GM18511 (cell line): Measurements from ENCODE around the gene MYCBP.
"Not testable (repeated sequence)": the region's sequence is repeated elsewhere in the genome, so short reads cannot be mapped to it uniquely, and the experiment has no call there.

ENCODE experiments used
- ATAC-seq: cut with Tn5 transposase; IDR thresholded peaks from one replicate; pipeline ENCODE4 v1.9.1; 2021; ENCODE audit warnings: mild to moderate bottlenecking, moderate library complexity; ENCODE audit not compliant: unreplicated experiment

Gene MYCBP

GRCh38 chr1:38873027-38873969, at the start of gene MYCBP:
Gene MYCBP, minus strand, starts transcription at chr1:38873348. Its CDS starts 43 bp downstream, at chr1:38873305.
- ATAC-seq = peak; percentile 98

- no peak for ATAC-seq
These were observed 46.0 kb upstream of the MYCBP start for GRCh38 chr1:38919130-38919529.

GRCh38 chr1:38918568-38918967, 45.4 kb upstream of the MYCBP start:
- ATAC-seq = no peak

- ATAC-seq = no peak
These were observed 44.6 kb upstream of the MYCBP start for GRCh38 chr1:38917772-38918171.

GRCh38 chr1:38917337-38917736, 44.2 kb upstream of the MYCBP start:
- ATAC-seq = no peak

- no peak for ATAC-seq
These were observed 42.3 kb upstream of the MYCBP start for GRCh38 chr1:38915352-38915948.

- not testable (repeated sequence) for ATAC-seq
These were observed 41.8 kb upstream of the MYCBP start for GRCh38 chr1:38914908-38915307.

- no peak for ATAC-seq
These were observed 35.7 kb upstream of the MYCBP start for GRCh38 chr1:38908821-38909220.

GRCh38 chr1:38905985-38906384, 32.8 kb upstream of the MYCBP start:
- ATAC-seq = no peak

GRCh38 chr1:38899560-38899959, 26.4 kb upstream of the MYCBP start:
- ATAC-seq = no peak

- ATAC-seq = no peak
These were observed 25.6 kb upstream of the MYCBP start for GRCh38 chr1:38898653-38899230.

GRCh38 chr1:38896169-38896568, 23.0 kb upstream of the MYCBP start:
- no peak for ATAC-seq

GRCh38 chr1:38892976-38893375, 19.8 kb upstream of the MYCBP start:
- no peak for ATAC-seq

- ATAC-seq = no peak
These were observed 18.6 kb upstream of the MYCBP start for GRCh38 chr1:38891753-38892152.

GRCh38 chr1:38889589-38889988, 16.4 kb upstream of the MYCBP start:
- ATAC-seq = no peak

GRCh38 chr1:38888423-38889333, 15.5 kb upstream of the MYCBP start:
- ATAC-seq = no peak

GRCh38 chr1:38885092-38885491, 11.9 kb upstream of the MYCBP start:
- ATAC-seq = no peak

- ATAC-seq = no peak
These were observed 8.3 kb upstream of the MYCBP start, which contains the start of gene GJA9 for GRCh38 chr1:38881487-38881886. Gene GJA9, minus strand, starts transcription at chr1:38881587. Its CDS starts 5,489 bp downstream, at chr1:38876098.

GRCh38 chr1:38875811-38876210, 2.7 kb upstream of the MYCBP start:
- ATAC-seq = no peak

- peak; percentile 31 for ATAC-seq
These were observed 634 bp downstream of the MYCBP start for GRCh38 chr1:38872401-38873026.
